OCI-M2 (cell line): ENCODE measurements around the gene CYP2C8.
"Not testable (repeated sequence)": the region's sequence is repeated elsewhere in the genome, so short reads cannot be mapped to it uniquely, and the experiment has no call there.

Source experiments
- DNase-seq: peaks from one replicate; lab custom pipeline; 2025; ENCODE audit not compliant: unreplicated experiment; lab: John Stamatoyannopoulos, UW

Gene CYP2C8

DNA sequence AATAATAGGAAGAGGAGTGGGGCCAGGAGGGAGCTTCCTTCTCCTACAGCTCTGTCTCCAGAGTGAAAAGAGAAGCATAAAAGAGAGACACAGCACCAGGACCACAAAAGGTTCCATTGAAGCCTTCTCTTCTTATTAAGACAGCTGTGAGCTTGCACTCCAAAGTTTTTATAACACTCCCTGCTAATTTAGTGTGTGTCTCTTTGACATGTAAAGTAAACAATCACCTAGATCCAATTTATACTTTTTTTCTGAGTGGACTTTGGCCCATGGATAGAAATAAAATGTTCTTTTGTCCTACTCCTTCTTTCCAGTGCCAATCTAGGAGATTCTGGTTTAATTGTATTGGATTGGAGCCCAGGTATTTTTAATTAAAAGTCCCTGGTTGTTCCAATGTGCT, at the start of gene CYP2C8:
Gene CYP2C8 (minus strand): TSS at position 212 of the 400 bp plus-strand sequence. CDS start 95 bp downstream, at position 117.
- no peak for DNase-seq

DNA sequence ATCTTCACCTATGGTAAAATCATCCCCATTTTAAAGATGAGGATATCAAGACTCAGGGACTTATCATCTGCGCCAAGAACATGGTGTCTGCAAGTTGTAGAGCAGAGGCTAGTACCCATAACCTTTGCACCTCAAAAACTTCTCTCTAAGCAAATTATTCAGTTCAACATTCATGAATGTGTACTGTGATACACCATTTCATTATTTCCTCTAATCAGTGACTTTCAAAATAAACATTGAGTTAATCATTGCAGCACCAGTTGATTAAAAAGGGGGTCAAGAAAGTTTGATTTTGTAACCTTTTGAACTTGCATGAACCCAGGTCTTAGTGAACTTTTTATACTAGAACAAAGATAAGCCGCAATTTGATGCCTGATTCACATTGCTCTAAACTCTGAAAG, 47.6 kb upstream of the CYP2C8 start:
- DNase-seq = no peak

DNA sequence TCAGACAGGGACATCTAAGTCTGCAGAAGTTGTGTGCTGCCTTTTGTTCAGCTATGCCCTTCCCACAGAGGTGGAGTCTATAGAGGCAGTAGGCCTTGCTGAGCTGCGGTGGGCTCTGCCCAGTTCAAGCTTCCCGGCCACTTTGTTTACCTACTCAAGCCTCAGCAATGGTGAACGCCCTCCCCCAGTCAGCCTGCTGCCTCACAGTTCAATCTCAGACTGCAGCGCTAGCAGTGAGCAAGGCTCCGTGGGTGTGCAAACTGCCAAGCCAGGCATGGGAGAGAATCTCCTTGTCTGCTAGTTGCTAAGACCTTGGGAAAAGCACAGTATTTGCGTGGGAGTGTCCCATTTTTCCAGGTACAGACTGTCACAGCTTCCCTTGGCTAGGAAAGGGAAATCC, 41.5 kb upstream of the CYP2C8 start:
- DNase-seq = not testable (repeated sequence)

DNA sequence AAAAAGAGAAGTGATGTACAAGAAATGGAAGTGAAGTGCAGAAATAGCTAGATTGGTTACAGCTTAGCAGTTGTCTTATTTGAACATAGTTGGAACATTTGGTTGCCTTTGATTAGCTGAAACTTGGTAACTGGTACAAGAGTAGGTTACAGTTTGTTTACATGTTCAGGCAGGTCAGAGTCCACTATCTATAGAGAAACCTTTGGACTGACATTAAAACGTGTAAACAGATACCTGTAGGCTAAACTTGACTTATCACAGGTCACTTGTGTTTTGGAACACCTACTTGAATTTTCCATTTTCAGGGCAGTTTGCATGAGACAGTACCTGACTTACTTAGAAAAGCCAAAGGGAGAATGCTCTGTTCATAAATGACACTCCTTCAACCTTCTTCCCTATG, 28.5 kb upstream of the CYP2C8 start:
- DNase-seq = no peak

DNA sequence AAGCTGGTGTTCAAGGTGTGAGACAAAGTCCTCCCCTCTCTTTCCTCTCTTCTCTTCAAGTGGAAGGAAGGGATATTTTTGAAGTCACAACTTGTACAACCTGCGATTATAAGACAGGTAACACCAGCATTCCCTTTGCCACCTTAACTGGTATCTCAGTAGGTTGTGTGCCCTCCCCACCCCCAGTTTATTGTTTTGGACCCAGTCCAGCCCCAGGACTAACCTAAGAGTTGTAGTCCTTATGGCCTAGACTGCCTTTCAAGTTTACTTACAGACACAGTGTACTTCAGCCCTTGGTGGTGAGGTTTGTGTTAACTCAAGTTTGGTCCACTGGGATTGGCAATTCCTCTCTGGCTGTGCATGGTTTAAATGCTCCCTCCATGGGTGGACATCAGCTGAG, 26.8 kb upstream of the CYP2C8 start:
- no peak for DNase-seq

DNA sequence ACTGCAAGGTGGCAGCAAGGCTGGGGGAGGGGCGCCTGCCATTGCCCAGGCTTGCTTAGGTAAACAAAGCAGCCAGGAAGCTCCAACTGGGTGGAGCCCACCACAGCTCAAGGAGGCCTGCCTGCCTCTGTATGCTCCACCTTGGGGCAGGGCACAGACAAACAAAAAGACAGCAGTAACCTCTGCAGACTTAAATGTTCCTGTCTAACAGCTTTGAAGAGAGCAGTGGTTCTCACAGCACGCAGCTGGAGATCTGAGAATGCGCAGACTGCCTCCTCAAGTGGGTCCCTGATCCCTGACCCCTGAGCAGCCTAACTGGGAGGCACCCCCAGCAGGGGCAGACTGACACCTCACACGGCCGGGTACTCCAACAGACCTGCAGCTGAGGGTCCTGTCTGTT, 10.3 kb upstream of the CYP2C8 start:
- DNase-seq = not testable (repeated sequence)

DNA sequence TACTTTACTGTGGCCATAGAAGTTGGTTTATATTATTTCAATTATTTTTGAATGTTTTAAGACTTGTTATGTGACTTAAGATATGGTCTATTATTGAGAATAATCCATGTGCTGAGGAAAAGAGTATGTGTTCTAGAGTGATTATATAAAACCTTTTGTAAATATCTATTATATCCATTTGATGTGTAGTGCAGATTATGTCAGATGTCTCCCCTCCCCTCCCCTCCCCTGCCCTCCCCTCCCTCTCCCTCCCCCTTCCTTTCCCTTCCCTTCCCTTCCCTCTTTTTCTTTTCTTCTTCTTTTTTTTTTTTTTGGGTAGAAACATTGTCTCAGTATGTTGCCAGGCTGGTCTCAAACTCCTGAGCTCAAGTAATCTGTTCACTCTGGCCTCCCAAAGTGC, 8.3 kb upstream of the CYP2C8 start:
- no peak for DNase-seq

DNA sequence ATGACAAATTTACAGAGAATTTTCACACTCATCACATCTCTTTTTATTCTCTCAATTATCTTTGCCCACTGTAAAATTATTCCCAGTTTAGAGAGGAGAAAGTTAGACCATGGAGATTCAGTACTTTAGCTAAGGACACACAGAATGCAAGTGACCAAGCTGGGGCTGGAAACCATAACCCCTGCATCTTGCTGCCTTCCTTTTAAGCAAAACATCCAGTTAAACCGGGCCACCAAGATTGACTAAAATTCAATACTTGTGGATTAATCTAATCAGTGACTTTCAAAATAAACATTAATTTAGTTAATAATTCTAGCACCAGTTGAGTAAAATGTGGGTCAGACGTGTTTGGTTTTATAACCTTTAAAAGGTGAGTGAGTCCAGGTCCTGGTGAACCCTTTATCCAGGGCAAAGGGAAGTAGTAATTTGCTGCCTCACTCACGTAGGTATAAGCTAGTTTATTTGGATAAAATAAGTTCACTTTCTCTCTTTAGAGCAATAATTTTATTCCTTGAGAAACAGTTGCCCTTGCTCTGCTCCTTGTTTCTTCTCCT, 1.9 kb upstream of the CYP2C8 start:
- DNase-seq = no peak

DNA sequence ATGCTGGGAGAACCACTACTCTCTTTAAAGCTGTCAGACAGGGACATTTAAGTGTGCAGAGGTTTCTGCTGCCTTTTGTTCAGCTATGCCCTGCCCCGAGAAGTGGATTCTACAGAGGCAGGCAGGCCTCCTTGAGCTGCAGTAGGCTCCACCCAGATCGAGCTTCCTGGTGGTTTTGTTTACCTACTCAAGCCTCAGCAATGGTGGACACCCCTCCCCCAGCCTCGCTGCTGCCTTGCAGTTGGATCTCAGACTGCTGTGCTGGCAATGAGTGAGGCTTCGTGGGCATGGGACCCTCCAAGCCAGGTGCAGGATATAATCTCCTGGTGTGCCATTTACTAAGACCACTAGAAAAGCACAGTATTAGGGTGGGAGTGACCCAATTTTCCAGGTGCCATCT, 5.2 kb downstream of the CYP2C8 start:
- not testable (repeated sequence) for DNase-seq

DNA sequence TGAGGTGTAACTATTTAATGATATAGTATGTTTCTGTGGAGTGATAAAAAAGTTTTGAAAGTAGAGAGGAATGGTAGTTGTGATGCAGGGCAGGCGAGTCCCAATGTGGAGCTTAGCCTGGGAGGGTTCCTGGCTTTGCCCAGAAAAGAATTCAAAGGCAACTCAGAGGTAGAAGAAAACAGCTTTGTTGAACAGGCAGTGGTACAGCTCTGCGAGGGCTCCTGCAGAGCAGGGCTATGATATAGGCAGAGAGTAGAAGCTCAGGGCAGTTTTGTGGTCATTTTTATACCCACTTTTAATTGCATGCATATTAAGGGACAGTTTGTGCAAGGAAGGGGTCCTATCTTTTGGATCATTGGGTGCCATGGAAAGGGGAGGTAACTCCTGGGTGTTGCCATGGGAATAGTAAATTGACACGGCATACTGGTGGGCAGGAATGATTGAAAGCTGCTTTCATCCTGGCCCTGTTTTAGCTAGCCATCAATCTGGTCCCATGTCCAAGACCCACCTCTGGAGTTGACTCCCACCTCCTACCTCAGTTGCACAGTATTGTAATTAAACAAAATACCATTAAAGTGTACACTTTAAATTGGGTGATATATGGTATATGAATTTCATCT, 12.4 kb downstream of the CYP2C8 start:
- no peak for DNase-seq

DNA sequence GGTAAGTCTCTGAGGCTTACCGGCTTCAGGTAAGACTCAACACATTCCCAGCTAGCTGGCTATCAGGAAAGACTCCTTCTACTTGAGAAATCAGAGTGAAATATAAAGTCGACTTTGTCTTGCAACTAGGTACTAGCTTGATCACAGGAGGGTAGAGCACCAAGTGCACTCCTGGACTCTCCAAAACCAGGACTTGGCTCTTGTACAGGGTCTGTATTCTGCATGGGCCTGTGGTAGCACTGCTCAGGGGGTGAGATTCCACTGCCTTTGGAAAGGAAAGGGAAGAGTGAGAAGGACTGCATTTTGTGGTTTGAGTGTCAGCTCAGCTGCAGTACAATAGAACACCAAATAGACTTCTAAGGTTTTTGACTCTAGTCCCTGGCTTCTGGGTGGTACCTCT, 19.4 kb downstream of the CYP2C8 start:
- DNase-seq = no peak

DNA sequence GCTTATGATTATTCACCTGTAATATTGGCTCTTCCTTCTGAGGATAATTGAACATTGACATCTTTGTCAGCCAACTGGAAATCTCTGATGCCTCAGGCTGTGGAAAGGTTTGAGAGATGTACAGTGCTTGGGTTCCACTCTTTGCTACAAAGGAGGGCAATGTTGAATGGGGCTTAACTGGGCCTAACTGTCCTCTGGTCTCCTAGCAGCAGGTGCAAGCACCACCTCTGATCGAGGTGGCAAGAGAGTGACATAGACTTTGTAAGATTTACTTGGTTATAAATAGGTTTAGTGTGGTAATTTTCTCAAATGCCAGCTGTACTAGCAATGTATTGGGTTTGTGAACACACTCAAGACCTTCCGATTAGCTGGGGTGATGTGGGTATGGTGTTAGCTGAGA, 21.1 kb downstream of the CYP2C8 start:
- no peak for DNase-seq

DNA sequence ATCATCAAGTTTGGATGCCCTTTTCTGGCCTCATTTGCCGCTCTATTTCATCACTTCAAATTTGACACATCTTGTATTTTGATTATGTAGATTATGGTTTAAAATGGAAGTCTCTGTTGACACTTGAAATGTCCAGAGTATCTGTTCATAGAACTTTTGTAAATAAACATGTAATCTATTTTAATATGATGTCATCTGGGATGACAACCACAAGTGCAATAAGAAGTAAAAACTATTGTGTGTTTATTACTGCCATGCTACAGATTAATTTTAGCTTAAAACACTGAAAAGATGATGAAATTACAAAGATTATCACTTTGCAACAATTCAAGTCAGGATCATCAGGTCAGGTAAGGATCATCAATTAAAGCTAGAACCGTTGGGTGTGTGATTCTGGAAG, 30.0 kb downstream of the CYP2C8 start:
- no peak for DNase-seq

DNA sequence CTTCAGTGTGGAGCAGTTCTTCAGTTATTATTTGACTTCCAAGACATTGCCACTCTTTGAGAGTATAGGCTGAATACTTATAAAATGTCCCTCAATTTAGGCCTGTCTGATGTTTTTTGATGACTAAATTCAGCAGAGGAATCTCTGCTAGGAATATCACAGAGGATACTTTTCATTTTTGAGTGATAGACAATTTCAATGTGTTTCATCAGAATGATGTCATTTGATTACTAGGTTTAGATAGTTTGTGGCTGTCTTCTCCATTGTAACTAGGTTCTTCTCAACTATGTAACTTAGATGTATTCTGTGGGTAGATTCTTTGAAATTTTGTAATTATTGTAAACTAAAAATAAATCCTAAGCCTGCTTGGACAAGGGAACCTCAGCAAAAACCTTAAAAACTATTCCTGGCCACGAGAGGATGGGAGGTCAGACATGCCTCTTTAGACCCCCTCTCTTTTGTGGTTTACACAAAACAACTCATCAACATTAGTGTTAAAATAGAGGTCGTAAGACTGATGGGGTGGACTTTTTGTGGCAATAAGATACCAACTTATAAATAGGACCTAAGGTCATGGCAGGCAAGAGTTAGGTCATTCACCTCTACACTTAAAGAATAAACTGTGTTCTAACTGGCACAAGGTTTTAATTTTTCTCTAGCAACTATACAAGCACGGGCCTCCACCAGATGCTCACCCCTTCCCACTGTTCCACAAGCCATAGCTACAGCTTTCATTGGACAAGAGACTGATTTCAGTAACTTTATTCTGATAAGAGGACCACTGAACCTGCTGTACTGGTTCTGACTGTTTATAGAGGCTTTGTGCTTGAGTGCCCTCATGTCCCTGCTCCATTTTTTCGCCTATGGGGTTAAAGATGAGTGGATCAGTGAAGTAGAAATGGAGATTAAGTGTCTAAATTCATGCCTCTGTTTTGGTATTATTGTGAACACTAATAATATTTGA, 33.7 kb downstream of the CYP2C8 start:
- no peak for DNase-seq

DNA sequence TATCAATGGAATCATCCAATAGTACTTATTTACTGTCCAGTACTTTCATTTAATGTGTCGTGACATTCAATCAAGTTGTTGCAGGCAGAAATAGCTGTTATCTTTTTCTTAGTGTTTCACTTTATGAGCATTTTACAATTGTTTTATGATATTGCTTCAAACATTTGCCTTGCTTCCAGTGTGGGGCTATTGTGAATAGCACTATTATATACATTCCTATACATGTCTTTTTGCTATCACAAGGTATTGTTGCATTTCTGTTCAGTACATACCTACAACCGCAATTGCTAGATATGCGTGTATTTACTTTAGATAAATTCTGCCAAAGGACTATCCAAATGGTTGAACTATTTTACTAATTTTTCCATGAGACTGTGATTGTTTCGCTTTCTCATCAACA, 34.9 kb downstream of the CYP2C8 start:
- DNase-seq = no peak

DNA sequence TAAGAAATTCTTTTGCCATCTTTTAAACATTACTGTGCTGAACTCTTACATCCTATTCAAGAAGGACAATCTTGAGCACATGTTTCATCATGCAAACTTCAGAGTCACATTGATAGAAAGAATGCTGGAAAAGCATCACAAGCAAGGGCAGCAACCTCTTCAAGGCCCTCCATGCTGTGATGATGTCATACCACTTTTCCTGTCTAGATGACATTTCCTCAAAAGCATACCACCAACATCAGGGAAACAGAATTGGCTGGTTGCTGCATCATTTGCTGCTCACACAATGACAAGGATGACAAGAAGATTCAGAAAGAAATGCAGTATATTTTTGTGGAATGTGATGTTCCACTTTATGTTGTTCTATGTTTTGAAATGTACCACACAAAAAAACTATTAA, 37.6 kb downstream of the CYP2C8 start:
- no peak for DNase-seq

DNA sequence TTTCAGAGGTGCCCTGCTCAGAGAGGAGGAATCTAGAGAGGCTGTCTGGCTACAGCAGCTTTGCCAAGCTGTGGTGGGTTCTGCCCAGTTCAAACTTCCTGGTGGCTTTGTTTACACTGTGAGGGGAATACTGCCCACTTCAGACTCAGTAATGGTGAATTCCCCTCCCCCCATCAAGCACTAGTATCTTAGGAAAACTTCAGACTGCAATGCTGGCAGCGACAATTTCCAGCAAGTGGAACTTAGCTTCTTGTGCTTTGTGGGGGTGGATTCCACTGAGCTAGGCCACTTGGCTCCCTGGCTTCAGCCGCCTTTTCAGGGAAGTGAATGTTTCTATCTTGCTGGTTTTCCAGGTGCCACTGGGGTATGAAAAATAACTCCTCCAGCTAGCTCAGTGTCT, 42.8 kb downstream of the CYP2C8 start:
- DNase-seq = no peak

DNA sequence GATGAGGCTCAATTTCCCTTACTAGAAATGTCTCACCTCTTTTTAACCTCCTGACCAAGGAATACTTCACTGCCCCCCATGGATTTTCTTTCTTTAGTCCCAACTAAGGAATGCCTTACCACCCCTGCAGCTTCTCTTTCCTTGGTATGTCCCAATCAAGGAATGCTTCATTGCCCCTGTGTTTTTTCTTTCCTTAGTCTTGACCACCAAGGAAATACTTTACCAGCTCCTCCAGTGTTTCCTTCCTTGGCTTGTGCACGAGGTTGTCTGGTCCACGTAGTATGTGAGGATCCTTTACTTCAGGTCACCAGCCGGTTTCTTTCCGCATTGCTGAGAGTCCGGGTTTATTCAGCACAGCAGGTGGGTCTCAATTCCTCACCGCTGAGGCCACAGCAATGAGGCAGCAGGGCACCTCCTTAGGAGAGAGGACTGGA, 71.5 kb downstream of the CYP2C8 start:
- no peak for DNase-seq

DNA sequence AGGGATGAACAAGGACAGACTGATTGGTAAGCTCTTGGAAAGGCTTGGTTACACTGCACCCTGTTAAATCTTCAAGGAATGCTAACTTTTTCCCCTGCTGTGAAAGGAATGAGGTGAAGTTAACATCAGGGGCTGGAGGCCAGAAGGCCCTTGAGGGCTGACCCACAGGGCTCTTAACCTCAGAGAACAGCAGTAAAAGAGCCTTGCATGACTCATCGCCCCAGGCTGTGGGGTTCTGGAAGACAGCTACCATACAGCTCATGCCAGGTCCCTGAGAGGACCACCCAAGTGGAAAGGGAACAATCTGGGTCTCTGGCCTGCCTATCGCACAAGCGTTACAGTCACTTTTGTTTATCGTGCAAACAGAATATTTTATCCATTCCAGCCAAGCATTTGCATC, 76.5 kb downstream of the CYP2C8 start:
- no peak for DNase-seq

DNA sequence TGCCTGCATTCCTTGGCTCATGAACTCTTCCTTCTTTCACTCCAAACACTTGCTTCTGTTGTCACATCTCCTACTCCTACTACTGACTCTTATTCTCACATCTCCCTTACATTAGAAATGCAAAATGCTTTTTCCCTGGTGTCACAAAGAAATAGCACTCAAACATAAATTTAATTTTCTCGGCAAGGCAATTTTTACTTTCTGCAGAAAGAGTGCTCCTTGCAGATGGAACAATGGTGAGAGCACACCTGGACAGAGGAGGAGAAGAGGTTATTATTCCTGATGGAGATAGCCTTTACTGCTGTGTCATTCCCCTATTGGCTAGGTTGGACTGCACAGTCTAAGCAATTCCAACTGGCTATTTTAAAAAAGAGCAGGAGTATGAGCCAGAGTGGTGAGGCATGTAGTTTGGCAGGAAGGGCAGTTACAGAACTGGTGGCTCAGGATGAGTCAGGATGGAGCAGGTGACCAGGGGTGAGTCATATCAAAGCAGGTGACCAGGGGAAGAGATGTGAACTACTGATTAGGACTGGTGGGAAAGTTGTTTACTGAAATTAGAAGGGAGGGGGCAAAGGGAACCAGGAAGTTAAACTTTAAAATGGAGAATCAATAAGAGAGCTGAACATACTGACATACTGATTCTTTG, 77.9 kb downstream of the CYP2C8 start:
- DNase-seq = no peak

DNA sequence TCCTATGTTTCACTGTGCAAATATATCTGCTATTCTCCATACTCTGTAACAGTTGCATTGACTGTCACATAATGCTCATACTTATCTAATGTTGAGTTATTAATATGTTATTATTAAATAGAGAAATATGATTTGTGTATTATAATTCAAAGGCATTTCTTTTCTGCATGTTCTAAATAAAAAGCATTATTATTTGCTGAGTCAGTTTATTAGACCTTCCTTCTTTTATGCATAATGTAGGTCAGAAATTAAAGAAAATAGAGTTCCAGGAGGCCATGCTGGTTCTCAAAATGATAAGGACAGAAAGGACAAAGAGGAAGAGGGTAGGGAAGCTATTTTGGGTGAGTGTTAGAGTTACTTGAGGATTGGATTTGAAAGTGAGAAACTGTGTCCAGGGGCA, 80.1 kb downstream of the CYP2C8 start:
- DNase-seq = no peak
